Activated CD8-positive, alpha-beta T cell treated with anti-CD3 and anti-CD28 coated beads for 36 hours (primary cell): ENCODE measurements around the gene KCNQ5. TPM values are rescaled to one million over a fixed set of nuclear protein-coding genes. Genes with fewer than 3 reads are reported as not detected.

ENCODE experiments used
- ATAC-seq: fragments of 200-7000 bp; cut with Tn5 transposase; one replicate; pipeline ENCODE4 v1.10.0; 2021; ENCODE audit warnings: mild to moderate bottlenecking, moderate library complexity
- CTCF ChIA-PET: fragments of 350-600 bp; sonication (Branson Sonifier 250); formaldehyde crosslinking; loops from one replicate; lab custom pipeline; 2021; ENCODE audit warnings: antibody characterized with exemption; lab: Charles Lee
- POLR2A ChIA-PET: fragments of 350-600 bp; sonication (Branson Sonifier 250); formaldehyde crosslinking; loops from one replicate; lab custom pipeline; 2021; ENCODE audit warnings: antibody characterized with exemption; lab: Charles Lee
- DNase-seq: peaks from one replicate; pipeline ENCODE4 v3.0.0-alpha.2; 2020
- H3K27ac Mint-ChIP-seq: one replicate; pipeline ENCODE4 v1.8.0; 2021; ENCODE audit warnings: mild to moderate bottlenecking, mixed read lengths
- H3K27me3 Mint-ChIP-seq: one replicate; pipeline ENCODE4 v1.8.0; 2021; ENCODE audit warnings: mixed read lengths
- H3K36me3 Mint-ChIP-seq: one replicate; pipeline ENCODE4 v1.8.0; 2021; ENCODE audit warnings: low read depth, mixed read lengths
- H3K4me1 Mint-ChIP-seq: one replicate; pipeline ENCODE4 v1.8.0; 2021; ENCODE audit warnings: low read depth, mixed read lengths
- H3K4me3 Mint-ChIP-seq: one replicate; pipeline ENCODE4 v1.8.0; 2021; ENCODE audit warnings: mild to moderate bottlenecking, moderate library complexity, mixed read lengths
- H3K9me3 Mint-ChIP-seq: one replicate; pipeline ENCODE4 v1.8.0; 2021; ENCODE audit warnings: mixed read lengths
- CTCF ChIP-seq: fragments of 200-600 bp; IDR thresholded peaks from one replicate; pipeline ENCODE4 v1.8.0; 2022; ENCODE audit warnings: antibody characterized with exemption, mild to moderate bottlenecking
- intact Hi-C: fragments of 100-400 bp; cut with micrococcal nuclease; formaldehyde crosslinking; loops from one replicate; pipeline ENCODE4 v1.10.0; 2022
- total RNA-seq, 2 experiments: library from RNA; stranded (reverse); gene quantifications; one replicate each; pipeline ENCODE4 v1.2.3, GENCODE V29; 2021

Gene KCNQ5
- total RNA-seq, 2 experiments from 2014 or later = 14.6 to 14.9 TPM

GRCh38 chr6:72849346-72849745 lies 227.5 kb downstream of the KCNQ5 start:
- intact Hi-C loops = no loop called here
- CTCF ChIA-PET = no interaction called here
- H3K4me1 Mint-ChIP-seq = no peaks in the 10 kb centered on the region
- peaks cover 4% of the 10 kb centered on the region for H3K9me3 Mint-ChIP-seq
- ATAC-seq (no peak), DNase-seq (no peak)
- H3K27ac Mint-ChIP-seq = no peak overlapping the region
- no peaks in the 10 kb centered on the region for H3K27me3 Mint-ChIP-seq
- no peak for TF ChIP-seq CTCF
- H3K36me3 Mint-ChIP-seq = peaks cover 7% of the 10 kb centered on the region
- H3K4me3 Mint-ChIP-seq = no peak overlapping the region
- POLR2A ChIA-PET = no interaction called here

- intact Hi-C loops = no loop called here
- DNase-seq (no peak), ATAC-seq (no peak)
- Mint-ChIP-seq H3K4me3 (no peak overlapping the region), H3K36me3 (peaks cover 7% of the 10 kb centered on the region), H3K4me1 (no peaks in the 10 kb centered on the region), H3K27me3 (no peaks in the 10 kb centered on the region), H3K9me3 (peaks cover 4% of the 10 kb centered on the region), H3K27ac (no peak overlapping the region)
- CTCF ChIA-PET = interaction anchor here (1.5 kb wide), 1 partner anchor 12 kb away, joined by 6 read pairs; no protein-coding TSS in a partner anchor
- POLR2A ChIA-PET = no interaction called here
- no peak for TF ChIP-seq CTCF
Measured at GRCh38 chr6:72850040-72850439, 228.2 kb downstream of the KCNQ5 start.

GRCh38 chr6:72850469-72850868 lies 228.6 kb downstream of the KCNQ5 start:
- POLR2A ChIA-PET = no interaction called here
- intact Hi-C loops = no loop called here
- H3K36me3 Mint-ChIP-seq = peaks cover 7% of the 10 kb centered on the region
- DNase-seq (no peak), ATAC-seq (no peak)
- H3K27me3 Mint-ChIP-seq = no peaks in the 10 kb centered on the region
- H3K27ac Mint-ChIP-seq = no peak overlapping the region
- peaks cover 4% of the 10 kb centered on the region for H3K9me3 Mint-ChIP-seq
- no peak for TF ChIP-seq CTCF
- H3K4me3 Mint-ChIP-seq = no peak overlapping the region
- no peaks in the 10 kb centered on the region for H3K4me1 Mint-ChIP-seq
- CTCF ChIA-PET = interaction anchor here (1.5 to 2.0 kb wide), 2 partner anchors 11 to 439 kb away, joined by 4 to 6 read pairs; no protein-coding TSS in a partner anchor

GRCh38 chr6:72855471-72855870 lies 233.6 kb downstream of the KCNQ5 start:
- H3K4me3 Mint-ChIP-seq = no peak overlapping the region
- H3K9me3 Mint-ChIP-seq = no peaks in the 10 kb centered on the region
- no peak for TF ChIP-seq CTCF
- ATAC-seq = no peak
- DNase-seq = no peak
- intact Hi-C loops = no loop called here
- H3K4me1 Mint-ChIP-seq = no peaks in the 10 kb centered on the region
- H3K27ac Mint-ChIP-seq = no peak overlapping the region
- H3K27me3 Mint-ChIP-seq = no peaks in the 10 kb centered on the region
- ChIA-PET POLR2A (no interaction called here), CTCF (no interaction called here)
- no peaks in the 10 kb centered on the region for H3K36me3 Mint-ChIP-seq

- intact Hi-C loops = no loop called here
- DNase-seq = no peak
- H3K27me3 Mint-ChIP-seq = no peaks in the 10 kb centered on the region
- TF ChIP-seq CTCF = no peak
- peaks cover 2% of the 10 kb centered on the region for H3K4me1 Mint-ChIP-seq
- ChIA-PET POLR2A (no interaction called here), CTCF (no interaction called here)
- H3K36me3 Mint-ChIP-seq = no peaks in the 10 kb centered on the region
- no peak overlapping the region for H3K4me3 Mint-ChIP-seq
- ATAC-seq = no peak
- H3K9me3 Mint-ChIP-seq = no peaks in the 10 kb centered on the region
- no peak overlapping the region for H3K27ac Mint-ChIP-seq
Measured at GRCh38 chr6:72856801-72857200, 234.9 kb downstream of the KCNQ5 start.
